ENCODE data around the gene ADSS1. TPM values are rescaled to one million over a fixed set of nuclear protein-coding genes. Genes with fewer than 3 reads are reported as not detected.

ADSS1 gene
- polyA plus RNA-seq, 1 of the 3 experiments (the other 2 are of a cell fraction) = 14.3 TPM

GRCh38 chr14:104729835-104730181 is 5.8 kb downstream of the ADSS1 start:
- H3K27ac ChIP-seq (ENCODE audit: low read depth in 2 of 2, low read length in 1 of 2) = no peak overlapping the region
- H2AFZ ChIP-seq (ENCODE audit: low read depth) = no peak overlapping the region
- H3K4me2 ChIP-seq = no peak overlapping the region
- peaks cover 0 to 20% of the 10 kb centered on the region in 2 experiments; a peak in 1 of 4 replicates for H3K4me1 ChIP-seq (ENCODE audit: control insufficient read depth in 1 of 2, insufficient read depth in 2 of 2, low read depth in 1 of 2, low read length in 1 of 2)
- CTCF ChIA-PET = interaction anchor here (1.1 to 2.1 kb wide), 3 partner anchors 21 to 38 kb away, joined by 3 to 7 read pairs (median 3); no protein-coding TSS in a partner anchor
- no peaks in the 10 kb centered on the region for H3K27me3 ChIP-seq (ENCODE audit: insufficient read depth)
- H3F3A ChIP-seq (replicated peaks; ENCODE audit: insufficient read depth) = no peaks in the 10 kb centered on the region
- WGBS (ENCODE audit: low lambda C conversion rate) = 95% methylated on average over 15 of the region's 16 CpGs
- H4K20me1 ChIP-seq (ENCODE audit: insufficient read depth) = no peaks in the 10 kb centered on the region
- DNase-seq = no peak
- H3K9ac ChIP-seq = no peak overlapping the region
- POLR2A ChIA-PET = no interaction called here
- H3K79me2 ChIP-seq (ENCODE audit: insufficient read depth) = no peaks in the 10 kb centered on the region
- no peak overlapping the region for H3K4me3 ChIP-seq (ENCODE audit: low read depth in 2 of 2, low read length in 1 of 2)
- no peaks in the 10 kb centered on the region for H3K9me2 ChIP-seq
- TF ChIP-seq MXI1 (IDR thresholded peaks at IDR 0.05; ENCODE audit: low read depth, low read length) = no peak
- no peak for TF ChIP-seq SIN3A (IDR thresholded peaks at IDR 0.05; ENCODE audit: borderline replicate concordance, low read depth, low read length)
- no peak for TF ChIP-seq GATA2 (CRISPR knock-in tag; IDR thresholded peaks at IDR 0.05)
- TF ChIP-seq ELF1 (IDR thresholded peaks at IDR 0.05) = no peak
- TF ChIP-seq JUND (IDR thresholded peaks at IDR 0.05) = no peak
- TF ChIP-seq FOXM1 (IDR thresholded peaks at IDR 0.05; ENCODE audit: low read depth) = no peak
- no peak for TF ChIP-seq RAD21 (IDR thresholded peaks at IDR 0.05; ENCODE audit: low read length)
- TF ChIP-seq POLR2AphosphoS5 (IDR thresholded peaks at IDR 0.05; ENCODE audit: low read depth, low read length) = no peak
- TF ChIP-seq YY1 (IDR thresholded peaks at IDR 0.05; ENCODE audit: low read depth) = no peak
- TF ChIP-seq NFIC (IDR thresholded peaks at IDR 0.05; ENCODE audit: borderline replicate concordance) = no peak
- no peak for TF ChIP-seq MAX (IDR thresholded peaks at IDR 0.05; ENCODE audit: low read depth)
- no peaks in the 10 kb centered on the region for H3K36me3 ChIP-seq (replicated peaks in 1 of 2; ENCODE audit: control insufficient read depth in 1 of 2, insufficient read depth in 2 of 2, low read length in 1 of 2)
- no peaks in the 10 kb centered on the region for H3K9me3 ChIP-seq

GRCh38 chr14:104730487-104730886 is 6.5 kb downstream of the ADSS1 start:
- H3K4me1 ChIP-seq (ENCODE audit: control insufficient read depth in 1 of 2, insufficient read depth in 2 of 2, low read depth in 1 of 2, low read length in 1 of 2) = peaks cover 0 to 13% of the 10 kb centered on the region in 2 experiments; a peak in 1 of 4 replicates
- no peak overlapping the region for H3K4me2 ChIP-seq
- H3K27me3 ChIP-seq (ENCODE audit: insufficient read depth) = no peaks in the 10 kb centered on the region
- H2AFZ ChIP-seq (ENCODE audit: low read depth) = no peak overlapping the region
- H4K20me1 ChIP-seq (ENCODE audit: insufficient read depth) = no peaks in the 10 kb centered on the region
- no peaks in the 10 kb centered on the region for H3K9me3 ChIP-seq
- DNase-seq = no peak
- H3K27ac ChIP-seq (ENCODE audit: low read depth in 2 of 2, low read length in 1 of 2) = no peak overlapping the region
- H3K9me2 ChIP-seq = no peaks in the 10 kb centered on the region
- no peak overlapping the region for H3K9ac ChIP-seq
- ChIA-PET CTCF (interaction anchor here (1.0 to 2.1 kb wide), 5 partner anchors 21 to 97 kb away, joined by 3 to 7 read pairs (median 3); no protein-coding TSS in a partner anchor), POLR2A (interaction anchor here (1.0 kb wide), 1 partner anchor 22 kb away, joined by 3 read pairs; the partner anchor contains the start of gene SIVA1)
- no peak overlapping the region for H3K4me3 ChIP-seq (ENCODE audit: low read depth in 2 of 2, low read length in 1 of 2)
- H3K79me2 ChIP-seq (ENCODE audit: insufficient read depth) = no peaks in the 10 kb centered on the region
- no peaks in the 10 kb centered on the region for H3F3A ChIP-seq (replicated peaks; ENCODE audit: insufficient read depth)
- 76% methylated on average over 5 of the region's 5 CpGs for WGBS (ENCODE audit: low lambda C conversion rate)
- TF ChIP-seq ZBTB33 (IDR thresholded peaks at IDR 0.05; ENCODE audit: borderline replicate concordance, low read depth) = no peak
- H3K36me3 ChIP-seq (replicated peaks in 1 of 2; ENCODE audit: control insufficient read depth in 1 of 2, insufficient read depth in 2 of 2, low read length in 1 of 2) = no peaks in the 10 kb centered on the region

All from SK-N-SH (cell line).